ENCODE results near the gene CORO7. TPM values are rescaled to one million over a fixed set of nuclear protein-coding genes. Genes with fewer than 3 reads are reported as not detected.

The CORO7 gene
- polyA plus RNA-seq, 1 of the 3 experiments (the other 2 are of a cell fraction), result 25.8 TPM

DNA sequence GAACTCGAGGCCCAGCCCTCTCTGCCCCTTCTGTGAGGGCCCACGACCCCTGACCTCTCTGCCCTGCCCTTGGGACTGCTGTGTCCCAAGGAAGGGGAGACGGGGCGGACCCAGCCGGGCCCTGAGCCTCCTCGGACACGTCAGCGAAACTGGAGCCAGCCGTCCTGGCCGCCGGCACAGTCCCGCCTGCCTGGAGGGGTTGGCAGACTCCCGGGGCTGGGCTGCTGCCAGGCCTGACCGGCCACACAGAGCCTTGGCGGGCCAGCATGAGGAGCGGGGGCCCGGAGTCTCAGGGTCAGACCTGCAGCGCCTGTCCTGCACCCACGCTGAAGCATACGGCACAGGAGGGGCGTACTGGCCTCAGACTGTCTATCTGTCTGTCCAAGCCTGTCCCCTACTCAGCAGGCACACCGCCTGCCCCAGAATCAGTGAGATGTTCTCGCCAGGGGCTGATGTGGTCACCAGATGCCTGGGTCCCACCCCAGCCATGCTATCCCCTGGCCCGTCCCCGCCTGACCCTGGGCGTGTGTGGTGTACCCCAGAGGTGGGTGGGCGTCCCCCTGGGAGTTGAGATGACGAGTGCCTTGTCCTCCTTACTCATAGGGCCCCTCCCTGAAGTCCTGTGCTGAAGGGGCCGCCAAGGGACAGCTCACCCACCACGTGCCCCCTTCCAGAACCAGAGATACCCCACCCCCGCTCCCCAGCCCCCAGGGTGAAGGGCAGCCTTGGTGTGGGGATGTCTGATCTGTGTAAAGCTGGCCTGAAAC is 40.1 kb downstream of the CORO7 start:
- Histone ChIP-seq H3K4me1 (ENCODE audit: control insufficient read depth in 1 of 2, insufficient read depth in 2 of 2, low read depth in 1 of 2, low read length in 1 of 2) (peaks cover 34 to 71% of the 10 kb centered on the region in 2 experiments), H3K36me3 (replicated peaks in 1 of 2; ENCODE audit: control insufficient read depth in 1 of 2, insufficient read depth in 2 of 2, low read length in 1 of 2) (peaks cover 0 to 13% of the 10 kb centered on the region in 2 experiments), H2AFZ (ENCODE audit: low read depth) (no peak overlapping the region), H4K20me1 (ENCODE audit: insufficient read depth) (peaks cover 57% of the 10 kb centered on the region), H3K4me2 (peak overlapping the region; percentile 91; the same call in 1 of the 2 replicates), H3K4me3 (ENCODE audit: low read depth in 2 of 2, low read length in 1 of 2) (no peak overlapping the region), H3K27ac (ENCODE audit: low read depth in 2 of 2, low read length in 1 of 2) (peak overlapping the region; percentile 76 to 83), H3K9ac (no peak overlapping the region; the same call in 1 of the 2 replicates), H3K9me2 (no peaks in the 10 kb centered on the region), H3K27me3 (ENCODE audit: insufficient read depth) (no peaks in the 10 kb centered on the region), H3F3A (replicated peaks; ENCODE audit: insufficient read depth) (peaks cover 24% of the 10 kb centered on the region), H3K79me2 (ENCODE audit: insufficient read depth) (peaks cover 68% of the 10 kb centered on the region), H3K9me3 (no peaks in the 10 kb centered on the region)
- CTCF ChIA-PET, result interaction anchor here (1.4 to 32.1 kb wide), 3 partner anchors 17 to 34 kb away, joined by 3 to 558 read pairs (median 17); no protein-coding TSS in a partner anchor
- WGBS (ENCODE audit: low lambda C conversion rate), result 40% methylated on average over 2 of the region's 31 CpGs
- POLR2A ChIA-PET, result interaction anchor here (2.1 kb wide), 1 partner anchor 16 kb away, joined by 11 read pairs; no protein-coding TSS in a partner anchor
- DNase-seq, result peak; percentile 71
- TF ChIP-seq EP300 (IDR thresholded peaks at IDR 0.05; ENCODE audit: borderline replicate concordance in 1 of 2, low read depth in 1 of 2, low read length in 1 of 2) (peak in 1 of 2 experiments; percentile 33; a peak in 1 of 4 replicates), NFIC (IDR thresholded peaks at IDR 0.05; ENCODE audit: borderline replicate concordance) (peak; percentile 86), TAF1 (IDR thresholded peaks at IDR 0.05; ENCODE audit: borderline replicate concordance, low read depth, low read length) (no peak), SIN3A (IDR thresholded peaks at IDR 0.05; ENCODE audit: borderline replicate concordance, low read depth, low read length) (peak; percentile 48; the same call in 1 of the 2 replicates), TCF12 (IDR thresholded peaks at IDR 0.05) (peak; percentile 39; the same call in 1 of the 2 replicates), MEF2A (IDR thresholded peaks at IDR 0.05; ENCODE audit: borderline replicate concordance, low read depth) (no peak)
- TF ChIP-seq, protein P1, sequence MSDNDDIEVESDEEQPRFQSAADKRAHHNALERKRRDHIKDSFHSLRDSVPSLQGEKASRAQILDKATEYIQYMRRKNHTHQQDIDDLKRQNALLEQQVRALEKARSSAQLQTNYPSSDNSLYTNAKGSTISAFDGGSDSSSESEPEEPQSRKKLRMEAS (IDR thresholded peaks at IDR 0.05; ENCODE audit: low read depth), result peak; percentile 57
- TF ChIP-seq, protein P2, sequence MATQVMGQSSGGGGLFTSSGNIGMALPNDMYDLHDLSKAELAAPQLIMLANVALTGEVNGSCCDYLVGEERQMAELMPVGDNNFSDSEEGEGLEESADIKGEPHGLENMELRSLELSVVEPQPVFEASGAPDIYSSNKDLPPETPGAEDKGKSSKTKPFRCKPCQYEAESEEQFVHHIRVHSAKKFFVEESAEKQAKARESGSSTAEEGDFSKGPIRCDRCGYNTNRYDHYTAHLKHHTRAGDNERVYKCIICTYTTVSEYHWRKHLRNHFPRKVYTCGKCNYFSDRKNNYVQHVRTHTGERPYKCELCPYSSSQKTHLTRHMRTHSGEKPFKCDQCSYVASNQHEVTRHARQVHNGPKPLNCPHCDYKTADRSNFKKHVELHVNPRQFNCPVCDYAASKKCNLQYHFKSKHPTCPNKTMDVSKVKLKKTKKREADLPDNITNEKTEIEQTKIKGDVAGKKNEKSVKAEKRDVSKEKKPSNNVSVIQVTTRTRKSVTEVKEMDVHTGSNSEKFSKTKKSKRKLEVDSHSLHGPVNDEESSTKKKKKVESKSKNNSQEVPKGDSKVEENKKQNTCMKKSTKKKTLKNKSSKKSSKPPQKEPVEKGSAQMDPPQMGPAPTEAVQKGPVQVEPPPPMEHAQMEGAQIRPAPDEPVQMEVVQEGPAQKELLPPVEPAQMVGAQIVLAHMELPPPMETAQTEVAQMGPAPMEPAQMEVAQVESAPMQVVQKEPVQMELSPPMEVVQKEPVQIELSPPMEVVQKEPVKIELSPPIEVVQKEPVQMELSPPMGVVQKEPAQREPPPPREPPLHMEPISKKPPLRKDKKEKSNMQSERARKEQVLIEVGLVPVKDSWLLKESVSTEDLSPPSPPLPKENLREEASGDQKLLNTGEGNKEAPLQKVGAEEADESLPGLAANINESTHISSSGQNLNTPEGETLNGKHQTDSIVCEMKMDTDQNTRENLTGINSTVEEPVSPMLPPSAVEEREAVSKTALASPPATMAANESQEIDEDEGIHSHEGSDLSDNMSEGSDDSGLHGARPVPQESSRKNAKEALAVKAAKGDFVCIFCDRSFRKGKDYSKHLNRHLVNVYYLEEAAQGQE (IDR thresholded peaks at IDR 0.05; ENCODE audit: low read depth, low read length), result 0 out of 2 replicates have a peak, but pooled peaks have one; percentile 7

DNA sequence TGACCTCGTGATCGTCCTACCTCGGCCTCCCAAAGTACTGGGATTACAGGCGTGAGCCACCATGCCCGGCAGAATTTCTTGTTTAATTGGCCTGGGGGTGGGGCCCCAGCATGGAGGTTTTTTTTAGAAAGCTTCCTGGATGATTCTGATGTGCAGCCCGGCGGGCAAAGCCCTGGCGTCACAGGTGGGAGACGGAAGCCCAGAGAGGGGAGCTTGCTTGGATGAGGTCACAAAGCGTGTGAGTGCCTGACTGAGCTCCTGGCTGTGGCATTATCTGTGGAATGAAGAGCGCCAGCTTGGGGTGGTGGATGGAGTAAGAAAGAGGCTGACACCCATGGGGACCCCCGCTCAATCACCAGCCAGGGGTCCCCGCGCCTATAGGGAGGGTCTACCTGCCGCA is 40.7 kb downstream of the CORO7 start:
- H3K27ac ChIP-seq (ENCODE audit: low read depth in 2 of 2, low read length in 1 of 2), result peak overlapping the region; percentile 76 to 83
- H3F3A ChIP-seq (replicated peaks; ENCODE audit: insufficient read depth), result peaks cover 24% of the 10 kb centered on the region
- peaks cover 54% of the 10 kb centered on the region for H4K20me1 ChIP-seq (ENCODE audit: insufficient read depth)
- 90% methylated on average over 11 of the region's 15 CpGs for WGBS (ENCODE audit: low lambda C conversion rate)
- ChIA-PET POLR2A (interaction anchor here (3.4 kb wide), 1 partner anchor 17 kb away, joined by 28 read pairs; no protein-coding TSS in a partner anchor), CTCF (interaction anchor here (1.4 to 32.1 kb wide), 5 partner anchors 17 to 111 kb away, joined by 3 to 558 read pairs (median 6); no protein-coding TSS in a partner anchor)
- H3K27me3 ChIP-seq (ENCODE audit: insufficient read depth), result no peaks in the 10 kb centered on the region
- H3K36me3 ChIP-seq (replicated peaks in 1 of 2; ENCODE audit: control insufficient read depth in 1 of 2, insufficient read depth in 2 of 2, low read length in 1 of 2), result peaks cover 0 to 7% of the 10 kb centered on the region in 2 experiments
- H2AFZ ChIP-seq (ENCODE audit: low read depth), result no peak overlapping the region
- no peak overlapping the region for H3K4me3 ChIP-seq (ENCODE audit: low read depth in 2 of 2, low read length in 1 of 2)
- no peak for DNase-seq
- peaks cover 40 to 74% of the 10 kb centered on the region in 2 experiments for H3K4me1 ChIP-seq (ENCODE audit: control insufficient read depth in 1 of 2, insufficient read depth in 2 of 2, low read depth in 1 of 2, low read length in 1 of 2)
- H3K9me2 ChIP-seq, result no peaks in the 10 kb centered on the region
- TF ChIP-seq, protein P3, sequence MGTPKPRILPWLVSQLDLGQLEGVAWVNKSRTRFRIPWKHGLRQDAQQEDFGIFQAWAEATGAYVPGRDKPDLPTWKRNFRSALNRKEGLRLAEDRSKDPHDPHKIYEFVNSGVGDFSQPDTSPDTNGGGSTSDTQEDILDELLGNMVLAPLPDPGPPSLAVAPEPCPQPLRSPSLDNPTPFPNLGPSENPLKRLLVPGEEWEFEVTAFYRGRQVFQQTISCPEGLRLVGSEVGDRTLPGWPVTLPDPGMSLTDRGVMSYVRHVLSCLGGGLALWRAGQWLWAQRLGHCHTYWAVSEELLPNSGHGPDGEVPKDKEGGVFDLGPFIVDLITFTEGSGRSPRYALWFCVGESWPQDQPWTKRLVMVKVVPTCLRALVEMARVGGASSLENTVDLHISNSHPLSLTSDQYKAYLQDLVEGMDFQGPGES (IDR thresholded peaks at IDR 0.05; ENCODE audit: low read depth, low read length), result no peak
- TF ChIP-seq, protein P1 (IDR thresholded peaks at IDR 0.05; ENCODE audit: low read depth), result no peak
- no peak for TF ChIP-seq SIN3A (IDR thresholded peaks at IDR 0.05; ENCODE audit: borderline replicate concordance, low read depth, low read length)
- no peak for TF ChIP-seq NFIC (IDR thresholded peaks at IDR 0.05; ENCODE audit: borderline replicate concordance)
- no peak for TF ChIP-seq MXI1 (IDR thresholded peaks at IDR 0.05; ENCODE audit: low read depth, low read length)
- TF ChIP-seq RXRA (IDR thresholded peaks at IDR 0.05; ENCODE audit: borderline replicate concordance, low read depth), result no peak; the same call in 1 of the 2 replicates
- no peak for TF ChIP-seq TEAD4 (IDR thresholded peaks at IDR 0.05; ENCODE audit: borderline replicate concordance, insufficient read depth)
- TF ChIP-seq EP300 (IDR thresholded peaks at IDR 0.05; ENCODE audit: borderline replicate concordance in 1 of 2, low read depth in 1 of 2, low read length in 1 of 2), result no peak
- H3K9ac ChIP-seq, result no peak overlapping the region; the same call in 1 of the 2 replicates
- H3K4me2 ChIP-seq, result peak overlapping the region; percentile 91; the same call in 1 of the 2 replicates
- no peaks in the 10 kb centered on the region for H3K9me3 ChIP-seq
- peaks cover 68% of the 10 kb centered on the region for H3K79me2 ChIP-seq (ENCODE audit: insufficient read depth)

Measured in SK-N-SH (cell line).